Fibroblast of pulmonary artery (primary cell): ENCODE results near the gene TRIM62.

Experiments
- DNase-seq: peaks from one replicate; pipeline ENCODE4 v3.0.0-alpha.2; 2010; ENCODE audit warnings: low read depth
- H3K4me3 ChIP-seq: replicated peaks from 2 replicates; pipeline ENCODE4 v1.5.1; 2011; ENCODE audit warnings: low read depth, mild to moderate bottlenecking, control low read depth, low read length, moderate library complexity
- CTCF ChIP-seq: IDR thresholded peaks from 2 replicates; pipeline ENCODE4 v1.5.1; 2011; ENCODE audit warnings: mild to moderate bottlenecking, control low read depth, low read length, inconsistent platforms; ENCODE audit errors: missing control alignments

TRIM62 gene

GRCh38 chr1:33190701-33191100 is 8.9 kb upstream of the TRIM62 start:
- H3K4me3 ChIP-seq: no peak overlapping the region
- TF ChIP-seq CTCF: no peak
- no peak for DNase-seq

GRCh38 chr1:33188572-33189275 is 6.9 kb upstream of the TRIM62 start:
- no peak for TF ChIP-seq CTCF
- no peak for DNase-seq
- H3K4me3 ChIP-seq: no peak overlapping the region

GRCh38 chr1:33186936-33187335 is 5.1 kb upstream of the TRIM62 start:
- DNase-seq: no peak
- H3K4me3 ChIP-seq: no peak overlapping the region
- TF ChIP-seq CTCF: no peak

GRCh38 chr1:33185541-33185940 is 3.7 kb upstream of the TRIM62 start:
- H3K4me3 ChIP-seq: no peak overlapping the region
- no peak for TF ChIP-seq CTCF
- no peak for DNase-seq

GRCh38 chr1:33183306-33183705 is 1.5 kb upstream of the TRIM62 start:
- H3K4me3 ChIP-seq: no peak overlapping the region
- no peak for TF ChIP-seq CTCF
- no peak for DNase-seq

GRCh38 chr1:33182896-33183295 is 1.1 kb upstream of the TRIM62 start:
- no peak for DNase-seq
- no peak overlapping the region for H3K4me3 ChIP-seq
- TF ChIP-seq CTCF: no peak

- no peak for TF ChIP-seq CTCF
Measured at GRCh38 chr1:33182401-33182841, 578 bp upstream of the TRIM62 start.

More at GRCh38 chr1:33182401-33182841, 578 bp upstream of the TRIM62 start:
- peak; percentile 53 for DNase-seq
- H3K4me3 ChIP-seq: peak overlapping the region; percentile 75
